Ovary (tissue), 1 donor: ENCODE measurements around the gene MAN1A2.

ENCODE experiments used
- EP300 ChIP-seq: sonication (generic); formaldehyde crosslinking; IDR thresholded peaks from one replicate; pipeline ENCODE4 v1.6.1; 2017; ENCODE audit warnings: antibody characterized with exemption
- POLR2A ChIP-seq: fragments of 450-650 bp; IDR thresholded peaks from one replicate; pipeline ENCODE4 v1.6.1; 2017; ENCODE audit warnings: antibody characterized with exemption, mild to moderate bottlenecking, moderate library complexity

GRCh38 chr1:117571496-117571895 is 204.2 kb downstream of the MAN1A2 start:
- TF ChIP-seq EP300 (no peak), POLR2A (no peak)
